Measurements from ENCODE around the gene FER.
A peak's percentile ranks its signal among the peaks of the same experiment; 100 is the strongest.

The FER gene

GRCh38 chr5:108910627-108911026 lies 162.9 kb downstream of the FER start:
- no peaks in the 10 kb centered on the region for H3K4me1 ChIP-seq (ENCODE audit: control insufficient read depth, insufficient read depth, low read depth, low read length)
- H3K27me3 ChIP-seq (ENCODE audit: control insufficient read depth in 1 of 2, insufficient read depth in 1 of 2, low read length in 2 of 2): no peaks in the 10 kb centered on the region
- no peak overlapping the region for H3K4ac ChIP-seq (ENCODE audit: low read depth in 1 of 2, low read length in 2 of 2)
- H2BK5ac ChIP-seq (ENCODE audit: low read depth, low read length, poor library complexity, severe bottlenecking): no peak overlapping the region
- H3K4me3 ChIP-seq (ENCODE audit: insufficient read depth in 1 of 2, low read depth in 1 of 2, low read length in 2 of 2): no peak overlapping the region
- no peak for DNase-seq
- peaks cover 3% of the 10 kb centered on the region for H3K9me3 ChIP-seq (ENCODE audit: control insufficient read depth, low read length)
- H2AK5ac ChIP-seq (ENCODE audit: low read length, severe bottlenecking): no peak overlapping the region
- H2BK120ac ChIP-seq (ENCODE audit: low read depth, low read length): no peak overlapping the region
- 100% methylated on average over 2 of the region's 3 CpGs for WGBS
- H3K4me2 ChIP-seq (ENCODE audit: low read length, poor library complexity, severe bottlenecking): no peak overlapping the region
- no peak overlapping the region for H2BK15ac ChIP-seq (ENCODE audit: low read depth, poor library complexity, severe bottlenecking)
- H3K27ac ChIP-seq (ENCODE audit: low read length, poor library complexity, severe bottlenecking): no peak overlapping the region
- peaks cover 1% of the 10 kb centered on the region for H3K79me1 ChIP-seq (replicated peaks; ENCODE audit: low read length, poor library complexity, severe bottlenecking)
- H2BK12ac ChIP-seq (ENCODE audit: low read length in 2 of 2): no peak overlapping the region
- peaks cover 0 to 20% of the 10 kb centered on the region in 2 experiments for H3K36me3 ChIP-seq (ENCODE audit: control insufficient read depth in 1 of 2, insufficient read depth in 2 of 2, low read depth in 1 of 2, low read length in 2 of 2)
- H4K91ac ChIP-seq (ENCODE audit: low read length): no peak overlapping the region
- no peak overlapping the region for H4K8ac ChIP-seq (ENCODE audit: low read length)
- H3K18ac ChIP-seq (ENCODE audit: low read depth in 1 of 2, low read length in 2 of 2): no peak overlapping the region
- no peak overlapping the region for H3K9ac ChIP-seq (ENCODE audit: low read length)
- H2AFZ ChIP-seq (ENCODE audit: low read depth, low read length): no peak overlapping the region
- no peak overlapping the region for H3K14ac ChIP-seq (ENCODE audit: low read length in 2 of 2)
- H3K23ac ChIP-seq (ENCODE audit: low read length in 2 of 2): no peak overlapping the region

- Histone ChIP-seq H2BK120ac (ENCODE audit: low read depth, low read length) (no peak overlapping the region), H3K4me3 (ENCODE audit: insufficient read depth in 1 of 2, low read depth in 1 of 2, low read length in 2 of 2) (no peak overlapping the region), H3K9ac (ENCODE audit: low read length) (no peak overlapping the region), H3K23ac (ENCODE audit: low read length in 2 of 2) (no peak overlapping the region), H3K36me3 (ENCODE audit: control insufficient read depth in 1 of 2, insufficient read depth in 2 of 2, low read depth in 1 of 2, low read length in 2 of 2) (peaks cover 0 to 20% of the 10 kb centered on the region in 2 experiments), H3K27me3 (ENCODE audit: control insufficient read depth in 1 of 2, insufficient read depth in 1 of 2, low read length in 2 of 2) (no peaks in the 10 kb centered on the region), H3K9me3 (ENCODE audit: control insufficient read depth, low read length) (peaks cover 3% of the 10 kb centered on the region), H3K14ac (ENCODE audit: low read length in 2 of 2) (no peak overlapping the region), H4K91ac (ENCODE audit: low read length) (no peak overlapping the region), H2BK5ac (ENCODE audit: low read depth, low read length, poor library complexity, severe bottlenecking) (no peak overlapping the region), H3K18ac (ENCODE audit: low read depth in 1 of 2, low read length in 2 of 2) (no peak overlapping the region), H3K4me1 (ENCODE audit: control insufficient read depth, insufficient read depth, low read depth, low read length) (no peaks in the 10 kb centered on the region), H3K4me2 (ENCODE audit: low read length, poor library complexity, severe bottlenecking) (no peak overlapping the region), H4K8ac (ENCODE audit: low read length) (no peak overlapping the region), H2BK12ac (ENCODE audit: low read length in 2 of 2) (no peak overlapping the region), H2AK5ac (ENCODE audit: low read length, severe bottlenecking) (no peak overlapping the region), H2AFZ (ENCODE audit: low read depth, low read length) (no peak overlapping the region), H2BK15ac (ENCODE audit: low read depth, poor library complexity, severe bottlenecking) (no peak overlapping the region), H3K27ac (ENCODE audit: low read length, poor library complexity, severe bottlenecking) (no peak overlapping the region), H3K4ac (ENCODE audit: low read depth in 1 of 2, low read length in 2 of 2) (no peak overlapping the region), H3K79me1 (replicated peaks; ENCODE audit: low read length, poor library complexity, severe bottlenecking) (no peaks in the 10 kb centered on the region)
- DNase-seq: no peak
- WGBS: 95% methylated on average over 3 of the region's 3 CpGs
These were observed 163.4 kb downstream of the FER start for GRCh38 chr5:108911055-108911454.

- Histone ChIP-seq H3K9ac (ENCODE audit: low read length) (no peak overlapping the region), H3K27ac (ENCODE audit: low read length, poor library complexity, severe bottlenecking) (no peak overlapping the region)
- DNase-seq: peak; percentile 6
These were observed 169.9 kb downstream of the FER start for GRCh38 chr5:108917596-108917995.

GRCh38 chr5:108919591-108920326 lies 172.1 kb downstream of the FER start:
- Histone ChIP-seq H3K36me3 (ENCODE audit: control insufficient read depth in 1 of 2, insufficient read depth in 2 of 2, low read depth in 1 of 2, low read length in 2 of 2) (no peaks in the 10 kb centered on the region), H3K27ac (ENCODE audit: low read length, poor library complexity, severe bottlenecking) (no peak overlapping the region), H3K23ac (ENCODE audit: low read length in 2 of 2) (no peak overlapping the region), H3K4me3 (ENCODE audit: insufficient read depth in 1 of 2, low read depth in 1 of 2, low read length in 2 of 2) (no peak overlapping the region), H2BK15ac (ENCODE audit: low read depth, poor library complexity, severe bottlenecking) (no peak overlapping the region), H2BK5ac (ENCODE audit: low read depth, low read length, poor library complexity, severe bottlenecking) (no peak overlapping the region), H4K8ac (ENCODE audit: low read length) (no peak overlapping the region), H3K4me1 (ENCODE audit: control insufficient read depth, insufficient read depth, low read depth, low read length) (no peaks in the 10 kb centered on the region), H3K27me3 (ENCODE audit: control insufficient read depth in 1 of 2, insufficient read depth in 1 of 2, low read length in 2 of 2) (no peaks in the 10 kb centered on the region), H2AK5ac (ENCODE audit: low read length, severe bottlenecking) (no peak overlapping the region), H3K14ac (ENCODE audit: low read length in 2 of 2) (no peak overlapping the region), H3K18ac (ENCODE audit: low read depth in 1 of 2, low read length in 2 of 2) (no peak overlapping the region), H3K9me3 (ENCODE audit: control insufficient read depth, low read length) (no peaks in the 10 kb centered on the region), H3K4me2 (ENCODE audit: low read length, poor library complexity, severe bottlenecking) (no peak overlapping the region), H3K4ac (ENCODE audit: low read depth in 1 of 2, low read length in 2 of 2) (no peak overlapping the region), H4K91ac (ENCODE audit: low read length) (no peak overlapping the region), H3K9ac (ENCODE audit: low read length) (no peak overlapping the region), H2BK12ac (ENCODE audit: low read length in 2 of 2) (no peak overlapping the region), H2BK120ac (ENCODE audit: low read depth, low read length) (no peak overlapping the region), H3K79me1 (replicated peaks; ENCODE audit: low read length, poor library complexity, severe bottlenecking) (no peaks in the 10 kb centered on the region), H2AFZ (ENCODE audit: low read depth, low read length) (no peak overlapping the region)
- no CpG with 5 or more reads among the region's 2 CpGs for WGBS
- DNase-seq: no peak

More at GRCh38 chr5:108917596-108917995, 169.9 kb downstream of the FER start:
- no peaks in the 10 kb centered on the region for H3K9me3 ChIP-seq (ENCODE audit: control insufficient read depth, low read length)
- H3K36me3 ChIP-seq (ENCODE audit: control insufficient read depth in 1 of 2, insufficient read depth in 2 of 2, low read depth in 1 of 2, low read length in 2 of 2): peaks cover 0 to 9% of the 10 kb centered on the region in 2 experiments
- H2BK5ac ChIP-seq (ENCODE audit: low read depth, low read length, poor library complexity, severe bottlenecking): no peak overlapping the region
- H3K27me3 ChIP-seq (ENCODE audit: control insufficient read depth in 1 of 2, insufficient read depth in 1 of 2, low read length in 2 of 2): no peaks in the 10 kb centered on the region
- H4K8ac ChIP-seq (ENCODE audit: low read length): no peak overlapping the region
- H3K23ac ChIP-seq (ENCODE audit: low read length in 2 of 2): no peak overlapping the region
- no peak overlapping the region for H2BK15ac ChIP-seq (ENCODE audit: low read depth, poor library complexity, severe bottlenecking)
- no peak overlapping the region for H2AFZ ChIP-seq (ENCODE audit: low read depth, low read length)
- H3K14ac ChIP-seq (ENCODE audit: low read length in 2 of 2): no peak overlapping the region
- H2BK120ac ChIP-seq (ENCODE audit: low read depth, low read length): no peak overlapping the region
- H3K79me1 ChIP-seq (replicated peaks; ENCODE audit: low read length, poor library complexity, severe bottlenecking): no peaks in the 10 kb centered on the region
- H3K4me3 ChIP-seq (ENCODE audit: insufficient read depth in 1 of 2, low read depth in 1 of 2, low read length in 2 of 2): no peak overlapping the region
- no peak overlapping the region for H3K4me2 ChIP-seq (ENCODE audit: low read length, poor library complexity, severe bottlenecking)
- no peak overlapping the region for H4K91ac ChIP-seq (ENCODE audit: low read length)
- no peak overlapping the region for H3K4ac ChIP-seq (ENCODE audit: low read depth in 1 of 2, low read length in 2 of 2)
- H2BK12ac ChIP-seq (ENCODE audit: low read length in 2 of 2): no peak overlapping the region
- H3K4me1 ChIP-seq (ENCODE audit: control insufficient read depth, insufficient read depth, low read depth, low read length): no peaks in the 10 kb centered on the region
- H3K18ac ChIP-seq (ENCODE audit: low read depth in 1 of 2, low read length in 2 of 2): no peak overlapping the region
- no peak overlapping the region for H2AK5ac ChIP-seq (ENCODE audit: low read length, severe bottlenecking)

All from mesenchymal stem cell (in vitro differentiated cells and primary cell).